H1 (cell line): ENCODE measurements around the gene SLC15A4. TPM values are rescaled to one million over a fixed set of nuclear protein-coding genes. Genes with fewer than 3 reads are reported as not detected.

Experiments
- CTCF ChIA-PET: fragments of 300-600 bp; sonication (Branson Sonifier 250); formaldehyde crosslinking; loops from one replicate; lab custom pipeline; 2021; ENCODE audit not compliant: partially characterized antibody; lab: Charles Lee
- POLR2A ChIA-PET: fragments of 300-600 bp; sonication (Branson Sonifier 250); formaldehyde crosslinking; loops from one replicate; lab custom pipeline; 2021; ENCODE audit warnings: inconsistent platforms; ENCODE audit not compliant: partially characterized antibody; lab: Charles Lee
- DNase-seq, 2 experiments: peaks; one replicate each; pipeline versions ENCODE4 v3.0.0 to v3.0.0-alpha.2; 2010 to 2022; ENCODE audit warnings: low spot score in 2 of 2, low read depth in 1 of 2, mixed read lengths in 1 of 2
- FAIRE-seq: peaks from 2 replicates; lab custom pipeline; 2011; peaks lifted over from hg19 to GRCh38; lab: Jason Lieb, UNC
- H2AFZ ChIP-seq: 2 replicates; pipeline ENCODE4 v1.8.1; 2012; ENCODE audit warnings: low read length, inconsistent platforms
- H2AK5ac ChIP-seq: 2 replicates; pipeline ENCODE4 v1.6.1; 2013; ENCODE audit warnings: low read depth, low read length
- H2BK120ac ChIP-seq: replicated peaks from 2 replicates; pipeline ENCODE3; 2013; ENCODE audit warnings: low read depth, low read length, inconsistent platforms
- H2BK12ac ChIP-seq: 2 replicates; pipeline ENCODE4 v1.6.1; 2013; ENCODE audit warnings: low read depth, low read length
- H2BK15ac ChIP-seq: 2 replicates; pipeline ENCODE4 v1.6.1; 2013; ENCODE audit warnings: low read length
- H2BK20ac ChIP-seq: 2 replicates; pipeline ENCODE4 v1.6.1; 2013; ENCODE audit warnings: low read length
- H2BK5ac ChIP-seq: 2 replicates; pipeline ENCODE4 v1.6.1; 2013; ENCODE audit warnings: low read depth, low read length
- H3K14ac ChIP-seq: 2 replicates; pipeline ENCODE4 v1.6.1; 2013; ENCODE audit warnings: inconsistent platforms; ENCODE audit not compliant: insufficient read length
- H3K18ac ChIP-seq: 2 replicates; pipeline ENCODE4 v1.6.1; 2013; ENCODE audit warnings: low read length; ENCODE audit errors: extremely low read depth
- H3K23ac ChIP-seq: 2 replicates; pipeline ENCODE4 v1.6.1; 2013; ENCODE audit warnings: inconsistent platforms; ENCODE audit not compliant: insufficient read length
- H3K23me2 ChIP-seq: 2 replicates; pipeline ENCODE4 v1.6.1; 2013; ENCODE audit warnings: low read depth, low read length
- H3K27ac ChIP-seq: 2 replicates; pipeline ENCODE4 v1.6.1; 2011; ENCODE audit warnings: low read depth, low read length, inconsistent platforms
- H3K27me3 ChIP-seq, 4 experiments: replicated peaks in 1 of 4; 1 replicate in 1 of 4; 2 replicates in 3 of 4; pipeline versions ENCODE4 v1.6.1 to v1.8.1; 2011 to 2013; ENCODE audit warnings: low read length in 3 of 4, mild to moderate bottlenecking in 3 of 4, inconsistent platforms in 2 of 4, mixed read lengths in 2 of 4, moderate library complexity in 1 of 4; ENCODE audit not compliant: control insufficient read depth in 3 of 4, insufficient read depth in 3 of 4; ENCODE audit errors: extremely low read depth in 1 of 4
- H3K36me3 ChIP-seq, 4 experiments: 2 replicates each; pipeline versions ENCODE4 v1.6.1 to v1.8.1; 2011 to 2013; ENCODE audit warnings: mild to moderate bottlenecking in 4 of 4, low read length in 3 of 4, moderate library complexity in 2 of 4, control low read depth in 1 of 4, inconsistent platforms in 1 of 4; ENCODE audit not compliant: insufficient read depth in 4 of 4, control insufficient read depth in 2 of 4
- H3K4ac ChIP-seq: replicated peaks from 2 replicates; pipeline ENCODE3; 2013; ENCODE audit warnings: low read length, low read depth, mixed read lengths, inconsistent platforms; ENCODE audit not compliant: insufficient read length
- H3K4me1 ChIP-seq, 4 experiments: replicated peaks in 1 of 4; 1 replicate in 1 of 4; 2 replicates in 3 of 4; pipeline versions ENCODE4 v1.6.1 to v1.8.1; 2011 to 2013; ENCODE audit warnings: low read length in 3 of 4, inconsistent platforms in 2 of 4, mixed read lengths in 1 of 4; ENCODE audit not compliant: insufficient read depth in 4 of 4, control insufficient read depth in 3 of 4
- H3K4me2 ChIP-seq, 2 experiments: 2 replicates each; pipeline versions ENCODE4 v1.6.1 to v1.8.1; 2011 to 2013; ENCODE audit warnings: low read depth in 2 of 2, low read length in 2 of 2, control low read depth in 1 of 2, inconsistent platforms in 1 of 2, mild to moderate bottlenecking in 1 of 2; ENCODE audit not compliant: insufficient read depth in 1 of 2
- H3K4me3 ChIP-seq, 4 experiments: fragments of 200-600, 300-600 bp in 1 of 4; sonication (generic), shearing (Covaris generic), sonication (Bioruptor Twin) in 1 of 4; 2 replicates each; pipeline versions ENCODE4 v1.5.1 to v1.8.1; 2011 to 2016; ENCODE audit warnings: low read length in 4 of 4, low read depth in 3 of 4, control low read depth in 2 of 4, inconsistent platforms in 2 of 4, mild to moderate bottlenecking in 2 of 4, mixed read lengths in 1 of 4, moderate library complexity in 1 of 4; ENCODE audit not compliant: insufficient read depth in 2 of 4; ENCODE audit errors: extremely low read depth in 1 of 4
- H3K56ac ChIP-seq: replicated peaks from 2 replicates; pipeline ENCODE3; 2013; ENCODE audit warnings: low read depth, mild to moderate bottlenecking, mixed read lengths, low read length, inconsistent platforms; ENCODE audit not compliant: insufficient read length
- H3K79me1 ChIP-seq: 2 replicates; pipeline ENCODE4 v1.6.1; 2013; ENCODE audit warnings: low read depth, low read length, control low read depth
- H3K79me2 ChIP-seq, 2 experiments: 2 replicates each; pipeline versions ENCODE4 v1.6.1 to v1.8.1; 2012 to 2013; ENCODE audit warnings: low read length in 2 of 2, mild to moderate bottlenecking in 2 of 2, inconsistent platforms in 1 of 2; ENCODE audit not compliant: insufficient read depth in 2 of 2, control insufficient read depth in 1 of 2
- H3K9ac ChIP-seq, 4 experiments: replicated peaks in 1 of 4; 1 replicate in 1 of 4; 2 replicates in 3 of 4; pipeline versions ENCODE4 v1.6.1 to v1.8.1; 2011 to 2013; ENCODE audit warnings: low read depth in 3 of 4, low read length in 3 of 4, control low read depth in 2 of 4, mild to moderate bottlenecking in 2 of 4, moderate library complexity in 2 of 4, inconsistent platforms in 1 of 4; ENCODE audit errors: extremely low read depth in 1 of 4
- H3K9me3 ChIP-seq, 2 experiments: 2 replicates each; pipeline versions ENCODE4 v1.6.1 to v1.8.1; 2012 to 2013; ENCODE audit warnings: mild to moderate bottlenecking in 2 of 2, moderate library complexity in 2 of 2, control low read depth in 1 of 2, inconsistent platforms in 1 of 2, low read depth in 1 of 2, low read length in 1 of 2, mixed read lengths in 1 of 2; ENCODE audit not compliant: insufficient read depth in 2 of 2
- H4K20me1 ChIP-seq, 2 experiments: replicated peaks in 1 of 2; 2 replicates each; pipeline versions ENCODE3 to v1.8.1; 2011 to 2013; ENCODE audit warnings: inconsistent platforms in 2 of 2, low read length in 2 of 2, mild to moderate bottlenecking in 1 of 2; ENCODE audit not compliant: insufficient read depth in 2 of 2, control insufficient read depth in 1 of 2
- H4K5ac ChIP-seq: 2 replicates; pipeline ENCODE4 v1.6.1; 2013; ENCODE audit warnings: low read length, low read depth, mixed read lengths, inconsistent platforms; ENCODE audit not compliant: insufficient read length
- H4K8ac ChIP-seq: 2 replicates; pipeline ENCODE4 v1.8.0; 2013; ENCODE audit warnings: mild to moderate bottlenecking, moderate library complexity, low read length, inconsistent platforms; ENCODE audit not compliant: insufficient read depth; ENCODE audit errors: extremely low read depth
- H4K91ac ChIP-seq: replicated peaks from 2 replicates; pipeline ENCODE3; 2013; ENCODE audit warnings: low read length, mixed read lengths, inconsistent platforms; ENCODE audit not compliant: insufficient read length
- CTBP2 ChIP-seq: IDR thresholded peaks from 2 replicates; pipeline ENCODE4 v1.7.0; 2011; ENCODE audit warnings: borderline replicate concordance, mild to moderate bottlenecking, moderate library complexity, mixed read lengths, low read length; ENCODE audit not compliant: insufficient read depth, insufficient read length
- CTCF ChIP-seq, 3 experiments: IDR thresholded peaks; 1 replicate in 2 of 3; 2 replicates in 1 of 3; pipeline versions ENCODE4 v1.5.1 to v1.6.1; 2011; ENCODE audit warnings: low read length in 3 of 3, mild to moderate bottlenecking in 3 of 3, inconsistent platforms in 2 of 3, low read depth in 1 of 3, moderate library complexity in 1 of 3; ENCODE audit not compliant: insufficient read depth in 1 of 3; ENCODE audit errors: control extremely low read depth in 1 of 3
- RAD21 ChIP-seq, 2 experiments: IDR thresholded peaks in 1 of 2; conservative IDR thresholded peaks in 1 of 2; 2 replicates each; pipeline ENCODE4 v1.6.1; 2011; ENCODE audit warnings: low read depth in 2 of 2, low read length in 2 of 2, improper control_type of control experiment in 1 of 2, inconsistent platforms in 1 of 2, mild to moderate bottlenecking in 1 of 2, moderate library complexity in 1 of 2
- whole genome bisulfite sequencing, 2 experiments: shearing (Covaris generic) in 1 of 2; methylation state at CpG; one replicate each; pipeline versions ENCODE4 v1.1.6 to v1.1.7; 2013 to 2015; ENCODE audit warnings: low lambda C conversion rate in 2 of 2, mixed read lengths in 2 of 2, inconsistent platforms in 1 of 2, low coverage in 1 of 2, missing lambda C conversion rate in 1 of 2; ENCODE audit not compliant: insufficient replicate concordance in 2 of 2, insufficient coverage in 1 of 2, insufficient read length in 1 of 2; ENCODE audit errors: extremely low coverage in 1 of 2, missing lambda C conversion rate in 1 of 2; 5-methylcytosine and 5-hydroxymethylcytosine counted together
- polyA plus RNA-seq, 7 experiments: library from polyadenylated mRNA; depleted of rRNA in 3 of 7; stranded (reverse) in 5 of 7; unstranded in 2 of 7; fragments of >200 nt in 5 of 7; fragments of 200-250 nt in 2 of 7; gene quantifications; 1 replicate in 5 of 7; 2 replicates in 1 of 7; 4 replicates in 1 of 7; pipeline versions ENCODE4 v1.2.1 to v1.2.3, GENCODE V29; 2011 to 2013; ENCODE audit warnings: missing spikeins in 2 of 7, mixed read lengths in 2 of 7
- total RNA-seq: library from RNA; stranded (reverse); fragmentation: NEBNext Ultra II Directional; extraction: Animal tissue kit (Norgen Biotek cat#: 25700); gene quantifications from 2 replicates; pipeline ENCODE4 v1.2.1, GENCODE V29; 2021

Gene SLC15A4
- total and polyA plus RNA-seq, 2 of the 8 experiments (the other 6 are each of a cell fraction or from before 2014, with no cell fraction given) = 22.7 to 26.6 TPM

GRCh38 chr12:128753438-128753837, 70.3 kb downstream of the SLC15A4 start:
- Histone ChIP-seq H2AFZ (no peak overlapping the region), H3K79me2 (no peaks in the 10 kb centered on the region), H3K4ac (no peak overlapping the region), H4K91ac (no peak overlapping the region), H2BK120ac (no peak overlapping the region), H2BK5ac (no peak overlapping the region), H3K4me3 (no peak overlapping the region), H3K79me1 (no peaks in the 10 kb centered on the region), H2AK5ac (no peak overlapping the region), H2BK15ac (no peak overlapping the region), H3K56ac (no peak overlapping the region), H3K4me1 (no peaks in the 10 kb centered on the region), H3K18ac (no peak overlapping the region), H4K8ac (no peak overlapping the region), H3K23me2 (no peaks in the 10 kb centered on the region), H3K27me3 (no peaks in the 10 kb centered on the region), H2BK12ac (no peak overlapping the region), H3K9me3 (no peaks in the 10 kb centered on the region), H3K36me3 (no peaks in the 10 kb centered on the region), H2BK20ac (no peak overlapping the region), H3K27ac (no peak overlapping the region), H3K14ac (no peak overlapping the region), H3K9ac (no peak overlapping the region), H4K5ac (no peak overlapping the region), H3K4me2 (no peak overlapping the region), H3K23ac (no peak overlapping the region), H4K20me1 (no peaks in the 10 kb centered on the region)
- TF ChIP-seq CTCF (IDR thresholded peaks at IDR 0.05; ENCODE audit: control extremely low read depth in 1 of 3, insufficient read depth in 1 of 3, low read depth in 1 of 3, low read length in 3 of 3) (peak in 2 of 3 experiments; percentile 15 to 34; a peak in 2 of 4 replicates), CTBP2 (no peak), RAD21 (IDR thresholded peaks at IDR 0.05 in 1 of 2, conservative IDR thresholded peaks at IDR 0.05 in 1 of 2; ENCODE audit: low read depth in 2 of 2, low read length in 2 of 2) (peak in 1 of 2 experiments; percentile 28; a peak in 2 of 4 replicates)
- no peak for DNase-seq
- FAIRE-seq = peak; percentile 57
- CTCF ChIA-PET = interaction anchor here (0.7 to 2.0 kb wide), 13 partner anchors 9 to 1215 kb away, joined by 3 to 7 read pairs (median 4); no protein-coding TSS in a partner anchor
- POLR2A ChIA-PET = interaction anchor here (1.1 kb wide), 1 partner anchor 15 kb away, joined by 3 read pairs; no protein-coding TSS in a partner anchor
- WGBS, 2 experiments = 69% methylated on average over 4 of the region's 4 CpGs; no CpG with 5 or more reads in 1 of the 2 experiments
